ENCODE results near the gene IRAG1.

DNA sequence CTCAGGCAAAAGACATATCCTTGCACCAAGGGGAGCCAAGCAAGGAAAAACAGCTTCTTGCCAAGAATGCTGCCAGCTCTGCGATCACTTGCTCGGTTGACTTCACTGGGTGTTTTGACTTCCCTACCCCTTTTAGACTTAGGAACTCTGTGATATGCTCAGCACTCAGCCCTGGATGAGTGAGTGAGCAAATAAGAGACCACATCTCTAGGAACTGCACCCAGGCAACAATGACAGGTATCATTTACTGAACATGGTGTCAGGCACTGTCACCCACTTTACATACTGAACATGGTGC lies 3.7 kb upstream of the IRAG1 start:
- TF ChIP-seq, protein P1, sequence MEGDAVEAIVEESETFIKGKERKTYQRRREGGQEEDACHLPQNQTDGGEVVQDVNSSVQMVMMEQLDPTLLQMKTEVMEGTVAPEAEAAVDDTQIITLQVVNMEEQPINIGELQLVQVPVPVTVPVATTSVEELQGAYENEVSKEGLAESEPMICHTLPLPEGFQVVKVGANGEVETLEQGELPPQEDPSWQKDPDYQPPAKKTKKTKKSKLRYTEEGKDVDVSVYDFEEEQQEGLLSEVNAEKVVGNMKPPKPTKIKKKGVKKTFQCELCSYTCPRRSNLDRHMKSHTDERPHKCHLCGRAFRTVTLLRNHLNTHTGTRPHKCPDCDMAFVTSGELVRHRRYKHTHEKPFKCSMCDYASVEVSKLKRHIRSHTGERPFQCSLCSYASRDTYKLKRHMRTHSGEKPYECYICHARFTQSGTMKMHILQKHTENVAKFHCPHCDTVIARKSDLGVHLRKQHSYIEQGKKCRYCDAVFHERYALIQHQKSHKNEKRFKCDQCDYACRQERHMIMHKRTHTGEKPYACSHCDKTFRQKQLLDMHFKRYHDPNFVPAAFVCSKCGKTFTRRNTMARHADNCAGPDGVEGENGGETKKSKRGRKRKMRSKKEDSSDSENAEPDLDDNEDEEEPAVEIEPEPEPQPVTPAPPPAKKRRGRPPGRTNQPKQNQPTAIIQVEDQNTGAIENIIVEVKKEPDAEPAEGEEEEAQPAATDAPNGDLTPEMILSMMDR (IDR thresholded peaks at IDR 0.05): no peak
- TF ChIP-seq EP300 (IDR thresholded peaks at IDR 0.05) (no peak), POLR2A (IDR thresholded peaks at IDR 0.05) (no peak), POLR2AphosphoS5 (IDR thresholded peaks at IDR 0.05) (no peak)

All from gastroesophageal sphincter (tissue), 3 donors.